IMR-90 (cell line): ENCODE measurements around the gene FTO. TPM values are rescaled to one million over a fixed set of nuclear protein-coding genes. Genes with fewer than 3 reads are reported as not detected.

Source experiments
- ATAC-seq: fragments of 200-7000 bp; cut with Tn5 transposase; 2 replicates; pipeline ENCODE4 v1.9.1; 2020; ENCODE audit warnings: low read depth, mild to moderate bottlenecking, moderate library complexity
- BruUV-seq: library from RNA; stranded (reverse); fragments of 400-500 nt; replicated peaks from 2 replicates; lab custom pipeline; 2021; lab: Mats Ljungman, UMichigan
- CTCF ChIA-PET: fragments of 300-600 bp; formaldehyde crosslinking; extraction: SDS; loops from one replicate; lab custom pipeline; 2021; ENCODE audit warnings: antibody characterized with exemption; lab: Yijun Ruan, JAX
- POLR2A ChIA-PET: fragments of 300-600 bp; sonication (Branson Sonifier 250); formaldehyde crosslinking; loops from one replicate; lab custom pipeline; 2022; ENCODE audit warnings: antibody characterized with exemption; ENCODE audit not compliant: unreplicated experiment; lab: Charles Lee
- DNase-seq: peaks from one replicate; pipeline ENCODE4 v3.0.0; 2013
- H2AFZ ChIP-seq: replicated peaks from 2 replicates; pipeline ENCODE3; 2013; ENCODE audit warnings: low read length, mild to moderate bottlenecking; ENCODE audit not compliant: poor library complexity
- H2AK5ac ChIP-seq: 2 replicates; pipeline ENCODE4 v1.6.1; 2013; ENCODE audit warnings: low read depth, low read length, inconsistent platforms
- H2AK9ac ChIP-seq: replicated peaks from 2 replicates; pipeline ENCODE3; 2013; ENCODE audit warnings: mild to moderate bottlenecking, low read depth, low read length, moderate library complexity; ENCODE audit not compliant: poor library complexity
- H2BK120ac ChIP-seq: 2 replicates; pipeline ENCODE4 v1.6.1; 2013; ENCODE audit warnings: low read depth, low read length, inconsistent platforms
- H2BK15ac ChIP-seq: 3 replicates; pipeline ENCODE4 v1.6.1; 2013; ENCODE audit warnings: low read depth, low read length, inconsistent platforms
- H2BK20ac ChIP-seq: 2 replicates; pipeline ENCODE4 v1.6.1; 2013; ENCODE audit warnings: low read depth, mild to moderate bottlenecking, inconsistent platforms, low read length, moderate library complexity
- H2BK5ac ChIP-seq: 2 replicates; pipeline ENCODE4 v1.6.1; 2013; ENCODE audit warnings: mild to moderate bottlenecking, low read depth, low read length, inconsistent platforms; ENCODE audit not compliant: poor library complexity, severe bottlenecking
- H3K14ac ChIP-seq: replicated peaks from 2 replicates; pipeline ENCODE4 v1.6.1; 2013; ENCODE audit warnings: low read depth, low read length, inconsistent platforms
- H3K18ac ChIP-seq: 2 replicates; pipeline ENCODE4 v1.6.1; 2013; ENCODE audit warnings: low read depth, low read length, control low read depth
- H3K23ac ChIP-seq: 2 replicates; pipeline ENCODE4 v1.6.1; 2013; ENCODE audit warnings: low read depth, low read length, inconsistent platforms
- H3K27ac ChIP-seq: 2 replicates; pipeline ENCODE4 v1.5.1; 2013; ENCODE audit warnings: mild to moderate bottlenecking, control low read depth, low read length; ENCODE audit not compliant: insufficient read depth
- H3K27me3 ChIP-seq: 2 replicates; pipeline ENCODE4 v1.6.1; 2013; ENCODE audit warnings: low read length; ENCODE audit not compliant: control insufficient read depth, insufficient read depth
- H3K36me3 ChIP-seq: 2 replicates; pipeline ENCODE4 v1.6.1; 2013; ENCODE audit warnings: low read length, mixed read lengths; ENCODE audit not compliant: control insufficient read depth, insufficient read depth
- H3K4ac ChIP-seq: 2 replicates; pipeline ENCODE4 v1.6.1; 2013; ENCODE audit warnings: low read depth, low read length, inconsistent platforms
- H3K4me1 ChIP-seq: 2 replicates; pipeline ENCODE4 v1.6.1; 2013; ENCODE audit warnings: low read length, mixed read lengths; ENCODE audit not compliant: control insufficient read depth, insufficient read depth
- H3K4me2 ChIP-seq: 2 replicates; pipeline ENCODE4 v1.6.1; 2013; ENCODE audit warnings: low read depth, mild to moderate bottlenecking, control low read depth, low read length, moderate library complexity
- H3K4me3 ChIP-seq: 2 replicates; pipeline ENCODE4 v1.5.1; 2013; ENCODE audit warnings: low read depth, mild to moderate bottlenecking, control low read depth, low read length, moderate library complexity; ENCODE audit not compliant: insufficient read depth
- H3K56ac ChIP-seq: 2 replicates; pipeline ENCODE4 v1.6.1; 2013; ENCODE audit warnings: low read length, inconsistent platforms; ENCODE audit not compliant: insufficient read depth; ENCODE audit errors: extremely low read depth
- H3K79me1 ChIP-seq, 2 experiments: 2 replicates each; pipeline ENCODE4 v1.6.1; 2013; ENCODE audit warnings: low read length in 2 of 2, inconsistent platforms in 1 of 2, low read depth in 1 of 2
- H3K9ac ChIP-seq: 2 replicates; pipeline ENCODE4 v1.6.1; 2013; ENCODE audit warnings: low read depth, low read length, control low read depth
- H3K9me1 ChIP-seq: 2 replicates; pipeline ENCODE4 v1.6.1; 2013; ENCODE audit warnings: low read length, inconsistent platforms; ENCODE audit not compliant: insufficient read depth
- H3K9me3 ChIP-seq: 2 replicates; pipeline ENCODE4 v1.6.1; 2013; ENCODE audit warnings: low read length; ENCODE audit not compliant: control insufficient read depth, insufficient read depth
- H4K20me1 ChIP-seq: 2 replicates; pipeline ENCODE4 v1.6.1; 2013; ENCODE audit warnings: low read length, inconsistent platforms; ENCODE audit not compliant: insufficient read depth
- H4K5ac ChIP-seq: 2 replicates; pipeline ENCODE4 v1.6.1; 2013; ENCODE audit warnings: mild to moderate bottlenecking, low read depth, low read length, control low read depth
- H4K8ac ChIP-seq, 2 experiments: 2 replicates each; pipeline ENCODE4 v1.6.1; 2013; ENCODE audit warnings: low read depth in 2 of 2, low read length in 2 of 2, control low read depth in 1 of 2, inconsistent platforms in 1 of 2
- H4K91ac ChIP-seq: 2 replicates; pipeline ENCODE4 v1.6.1; 2013; ENCODE audit warnings: low read depth, low read length, inconsistent platforms; ENCODE audit not compliant: insufficient read depth
- BHLHE40 ChIP-seq: fragments of 150-350 bp; IDR thresholded peaks from 2 replicates; pipeline ENCODE4 v1.6.1; 2016; ENCODE audit warnings: mild to moderate bottlenecking, low read depth, low read length
- CEBPB ChIP-seq: IDR thresholded peaks from 2 replicates; pipeline ENCODE4 v1.6.1; 2012; ENCODE audit warnings: low read depth, low read length, improper control_type of control experiment
- CHD1 ChIP-seq: IDR thresholded peaks from 2 replicates; pipeline ENCODE4 v1.6.1; 2012; ENCODE audit warnings: low read depth, low read length, improper control_type of control experiment
- CTCF ChIP-seq: conservative IDR thresholded peaks from 2 replicates; pipeline ENCODE4 v1.5.1; 2012; ENCODE audit warnings: mild to moderate bottlenecking, low read depth, low read length, improper control_type of control experiment
- FOS ChIP-seq: fragments of 150-350 bp; IDR thresholded peaks from 2 replicates; pipeline ENCODE4 v1.6.1; 2016; ENCODE audit warnings: low read depth, low read length
- MAFK ChIP-seq: IDR thresholded peaks from 2 replicates; pipeline ENCODE4 v1.6.1; 2012; ENCODE audit warnings: low read depth, low read length, improper control_type of control experiment
- MAZ ChIP-seq: IDR thresholded peaks from 2 replicates; pipeline ENCODE4 v1.6.1; 2012; ENCODE audit warnings: low read depth, mild to moderate bottlenecking, low read length, improper control_type of control experiment, moderate library complexity, borderline replicate concordance
- MXI1 ChIP-seq: IDR thresholded peaks from 2 replicates; pipeline ENCODE4 v1.6.1; 2012; ENCODE audit warnings: low read depth, mild to moderate bottlenecking, low read length, moderate library complexity, borderline replicate concordance
- NFE2L2 ChIP-seq: fragments of 150-350 bp; IDR thresholded peaks from 2 replicates; pipeline ENCODE4 v1.6.1; 2016; ENCODE audit warnings: low read depth, mild to moderate bottlenecking, low read length
- POLR2A ChIP-seq: IDR thresholded peaks from 2 replicates; pipeline ENCODE4 v1.6.1; 2012; ENCODE audit warnings: mild to moderate bottlenecking, low read depth, low read length
- RAD21 ChIP-seq: IDR thresholded peaks from 2 replicates; pipeline ENCODE4 v1.6.1; 2012; ENCODE audit warnings: low read length, improper control_type of control experiment
- RCOR1 ChIP-seq: IDR thresholded peaks from 2 replicates; pipeline ENCODE4 v1.6.1; 2012; ENCODE audit warnings: mild to moderate bottlenecking, low read length, improper control_type of control experiment; ENCODE audit not compliant: insufficient replicate concordance
- RFX5 ChIP-seq: IDR thresholded peaks from 2 replicates; pipeline ENCODE4 v1.8.0; 2012; ENCODE audit warnings: low read depth, mild to moderate bottlenecking, low read length, moderate library complexity
- SMC3 ChIP-seq: fragments of 150-350 bp; IDR thresholded peaks from 2 replicates; pipeline ENCODE4 v1.6.1; 2016; ENCODE audit warnings: low read depth, mild to moderate bottlenecking, antibody characterized with exemption, low read length, moderate library complexity
- USF2 ChIP-seq: fragments of 150-350 bp; IDR thresholded peaks from 2 replicates; pipeline ENCODE4 v1.6.1; 2017; ENCODE audit warnings: mild to moderate bottlenecking, antibody characterized with exemption, low read length, low read depth
- WGBS, 2 experiments: methylation state at CpG; one replicate each; pipeline versions ENCODE4 v1.1.5 to v1.1.7; 2013; ENCODE audit warnings: missing lambda C conversion rate in 2 of 2; ENCODE audit not compliant: insufficient read length in 1 of 2; ENCODE audit errors: extremely low coverage in 2 of 2; 5-methylcytosine and 5-hydroxymethylcytosine counted together
- dilution Hi-C: fragments of 300-500 bp; cut with HindIII; formaldehyde crosslinking; loops from one replicate; pipeline ENCODE4 v1.14.3; 2018; ENCODE audit warnings: low sequenced_read_pairs; ENCODE audit not compliant: unreplicated experiment
- in situ Hi-C: fragments of 300-500 bp; cut with MboI; formaldehyde crosslinking; loops from 3 replicates; pipeline ENCODE4 v1.14.3; 2019; ENCODE audit warnings: low sequenced_read_pairs, inconsistent platforms, mixed read lengths
- intact Hi-C: fragments of 100-400 bp; cut with micrococcal nuclease; formaldehyde crosslinking; loops from 2 replicates; pipeline ENCODE4 v1.10.0; 2022
- polyA plus RNA-seq, 3 experiments: library from polyadenylated mRNA; depleted of rRNA; stranded (reverse); fragments of >200 nt; gene quantifications; 2 replicates each; pipeline ENCODE4 v1.2.3, GENCODE V29; 2012; ENCODE audit warnings: low replicate concordance in 1 of 3
- total RNA-seq: library from RNA; depleted of rRNA; stranded (reverse); fragments of >200 nt; gene quantifications from 2 replicates; pipeline ENCODE4 v1.2.3, GENCODE V29; 2012
- TF ChIP-seq, protein P1 (sequence below): fragments of 150-350 bp; IDR thresholded peaks from 2 replicates; pipeline ENCODE4 v1.6.1; 2016; ENCODE audit warnings: low read depth, mild to moderate bottlenecking, low read length, moderate library complexity, borderline replicate concordance

FTO gene
- total and polyA plus RNA-seq, 2 of the 4 experiments (the other 2 are of a cell fraction), result 70.3 to 132 TPM

DNA sequence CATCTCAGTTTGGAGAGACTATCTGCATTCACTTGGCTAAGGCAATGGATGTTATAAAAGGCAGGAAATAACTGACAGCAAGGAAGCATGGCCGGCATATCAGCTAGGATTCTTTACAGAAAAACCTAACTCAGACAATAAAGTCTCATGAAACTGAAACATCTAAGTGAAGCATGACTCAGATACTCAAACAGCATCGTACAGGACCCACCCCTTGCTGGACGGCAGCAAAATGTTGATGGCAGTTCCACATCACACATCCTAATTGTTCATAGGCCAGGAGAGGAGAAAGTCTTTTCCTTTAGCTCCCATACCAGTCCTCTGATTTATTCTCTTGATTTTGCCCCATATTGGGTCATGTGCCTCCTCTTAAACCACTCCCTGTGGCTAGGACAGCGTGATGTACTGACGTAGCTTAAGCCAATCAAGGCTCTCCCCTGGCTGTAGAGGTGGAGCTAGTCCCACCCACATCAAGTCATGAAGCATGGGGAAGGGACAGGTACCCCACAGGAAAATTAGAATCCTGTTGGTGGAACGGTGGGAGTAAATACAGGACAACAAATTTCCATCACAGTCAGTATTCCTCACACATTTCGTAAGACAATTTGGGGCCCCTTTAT, 403.7 kb downstream of the FTO start:
- 60% methylated on average over 1 of the region's 7 CpGs; no CpG with 5 or more reads in 1 of the 2 experiments for WGBS, 2 experiments
- no peak overlapping the region for H2BK120ac ChIP-seq
- H4K20me1 ChIP-seq, result no peaks in the 10 kb centered on the region; the same call in 1 of the 2 replicates
- H3K9me1 ChIP-seq, result no peaks in the 10 kb centered on the region
- H3K4me1 ChIP-seq, result no peaks in the 10 kb centered on the region
- no peak overlapping the region for H3K9ac ChIP-seq
- no peak overlapping the region for H2BK15ac ChIP-seq
- no peak overlapping the region for H2BK5ac ChIP-seq
- H4K91ac ChIP-seq, result no peak overlapping the region
- no peak overlapping the region for H3K27ac ChIP-seq
- H3K18ac ChIP-seq, result no peak overlapping the region
- H4K5ac ChIP-seq, result no peak overlapping the region
- intact Hi-C loops (no loop called here), dilution Hi-C loops (no loop called here), in situ Hi-C loops (no loop called here)
- no peak overlapping the region for H2AK5ac ChIP-seq
- BruUV-seq, result no TSS peak
- no peak overlapping the region for H3K4ac ChIP-seq
- H3K14ac ChIP-seq, result no peak overlapping the region
- H3K9me3 ChIP-seq, result no peaks in the 10 kb centered on the region
- no peak overlapping the region for H2BK20ac ChIP-seq
- H3K36me3 ChIP-seq, result no peaks in the 10 kb centered on the region
- no peak overlapping the region for H2AFZ ChIP-seq
- no peak overlapping the region for H3K4me3 ChIP-seq
- no peaks in the 10 kb centered on the region for H3K27me3 ChIP-seq
- H2AK9ac ChIP-seq, result no peak overlapping the region
- POLR2A ChIA-PET, result no interaction called here
- H4K8ac ChIP-seq, result no peak overlapping the region
- no peak for TF ChIP-seq BHLHE40
- TF ChIP-seq SMC3, result no peak
- TF ChIP-seq USF2, result no peak
- no peak for TF ChIP-seq MAZ
- TF ChIP-seq RAD21, result no peak
- TF ChIP-seq FOS, result no peak
- TF ChIP-seq RCOR1, result no peak
- no peak for TF ChIP-seq POLR2A
- TF ChIP-seq CTCF, result no peak
- TF ChIP-seq CHD1, result no peak
- no peak for TF ChIP-seq CEBPB
- no peak for TF ChIP-seq NFE2L2
- no peak for TF ChIP-seq MAFK
- no peak for TF ChIP-seq MXI1
- TF ChIP-seq RFX5, result no peak
- TF ChIP-seq, protein P1, sequence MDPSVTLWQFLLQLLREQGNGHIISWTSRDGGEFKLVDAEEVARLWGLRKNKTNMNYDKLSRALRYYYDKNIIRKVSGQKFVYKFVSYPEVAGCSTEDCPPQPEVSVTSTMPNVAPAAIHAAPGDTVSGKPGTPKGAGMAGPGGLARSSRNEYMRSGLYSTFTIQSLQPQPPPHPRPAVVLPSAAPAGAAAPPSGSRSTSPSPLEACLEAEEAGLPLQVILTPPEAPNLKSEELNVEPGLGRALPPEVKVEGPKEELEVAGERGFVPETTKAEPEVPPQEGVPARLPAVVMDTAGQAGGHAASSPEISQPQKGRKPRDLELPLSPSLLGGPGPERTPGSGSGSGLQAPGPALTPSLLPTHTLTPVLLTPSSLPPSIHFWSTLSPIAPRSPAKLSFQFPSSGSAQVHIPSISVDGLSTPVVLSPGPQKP, result no peak
- H3K56ac ChIP-seq, result no peak overlapping the region
- CTCF ChIA-PET, result no interaction called here
- ATAC-seq (no peak), DNase-seq (no peak)
- H3K4me2 ChIP-seq, result no peak overlapping the region
- no peaks in the 10 kb centered on the region for H3K79me1 ChIP-seq
- H3K23ac ChIP-seq, result no peak overlapping the region
